Left ventricle myocardium inferior (tissue), 1 donor: ENCODE results near the gene GJB3. TPM values are rescaled to one million over a fixed set of nuclear protein-coding genes. Genes with fewer than 3 reads are reported as not detected.

ENCODE experiments used
- DNase-seq: peaks from one replicate; pipeline ENCODE4 v3.0.0-alpha.2; 2020
- H3K27ac ChIP-seq: fragments of 200-600 bp; replicated peaks from 2 replicates; pipeline ENCODE4 v1.8.0; 2021
- H3K27me3 ChIP-seq: fragments of 200-600 bp; 2 replicates; pipeline ENCODE4 v1.8.0; 2021; ENCODE audit warnings: low read depth
- H3K36me3 ChIP-seq: fragments of 200-600 bp; 2 replicates; pipeline ENCODE4 v1.8.0; 2021
- H3K4me1 ChIP-seq: fragments of 200-600 bp; 2 replicates; pipeline ENCODE4 v1.8.0; 2021
- H3K4me3 ChIP-seq: fragments of 200-600 bp; 2 replicates; pipeline ENCODE4 v1.8.0; 2021; ENCODE audit warnings: mild to moderate bottlenecking, moderate library complexity
- H3K9me3 ChIP-seq: fragments of 200-600 bp; replicated peaks from 2 replicates; pipeline ENCODE4 v1.8.0; 2021
- intact Hi-C: fragments of 100-400 bp; cut with micrococcal nuclease; formaldehyde crosslinking; loops from one replicate; pipeline ENCODE4 v1.11.0; 2022
- total RNA-seq: library from RNA; stranded (reverse); fragmentation: NEBNext Ultra II Directional; extraction: Animal tissue kit (Norgen Biotek cat#: 25700); gene quantifications from one replicate; pipeline ENCODE4 v1.2.1, GENCODE V29; 2021
- TF ChIP-seq, protein P1 (sequence below): fragments of 200-600 bp; IDR thresholded peaks from 2 replicates; pipeline ENCODE4 v1.8.0; 2021; ENCODE audit warnings: antibody characterized with exemption, mild to moderate bottlenecking, borderline replicate concordance
- donor health status: DM: no; HTN: yes; CAD: no; lungs with severe emphysema.

The GJB3 gene
- total RNA-seq, 1 donor from 2014 or later = not detected

DNA sequence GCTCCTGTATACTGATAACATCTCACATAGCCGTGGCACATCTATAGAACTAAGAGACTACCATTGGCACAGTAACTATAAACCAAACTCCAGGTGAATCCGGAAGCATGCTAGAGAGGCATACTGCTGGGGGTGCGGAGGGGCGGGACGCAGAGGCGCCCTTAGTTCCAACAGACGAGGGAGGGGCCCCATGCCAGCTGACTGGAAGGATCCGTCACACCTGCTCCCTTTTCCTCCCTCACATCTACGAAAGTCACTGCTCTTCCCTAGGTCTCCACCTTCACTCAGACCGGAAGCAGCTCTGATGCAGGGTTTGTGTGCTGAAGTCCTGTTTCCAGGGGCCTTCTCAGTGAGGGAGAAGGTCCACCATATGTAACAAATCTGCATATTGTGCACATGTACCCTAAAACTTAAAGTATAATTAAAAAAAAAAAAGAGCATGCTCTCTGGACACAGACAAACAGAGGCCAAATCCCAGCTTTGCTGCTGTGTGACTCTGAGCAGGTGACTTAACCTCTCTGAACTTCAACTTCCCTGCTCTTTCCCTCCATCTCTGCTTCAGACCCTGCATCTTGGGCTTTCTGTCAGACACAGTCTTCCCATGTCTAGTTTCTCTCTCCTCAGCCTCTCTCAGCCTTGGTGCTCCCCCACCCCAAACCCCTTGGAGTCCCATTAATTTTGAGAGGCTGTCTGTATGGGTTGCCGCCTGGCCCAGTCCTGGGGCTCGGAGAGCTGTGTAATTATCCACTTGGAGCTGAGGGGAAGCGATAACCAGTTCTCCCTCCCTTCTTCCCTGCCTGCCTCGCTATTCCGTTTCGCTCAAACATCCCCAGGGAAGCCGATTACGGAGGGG, 34.0 kb upstream of the GJB3 start:
- H3K9me3 ChIP-seq = no peaks in the 10 kb centered on the region

GRCh38 chr1:34747638-34747941, 33.4 kb upstream of the GJB3 start:
- Histone ChIP-seq H3K4me1 (no peaks in the 10 kb centered on the region), H3K4me3 (no peak overlapping the region), H3K27me3 (peaks cover 55% of the 10 kb centered on the region), H3K36me3 (no peaks in the 10 kb centered on the region), H3K27ac (no peak overlapping the region), H3K9me3 (no peaks in the 10 kb centered on the region)
- DNase-seq = no peak
- intact Hi-C loops = no loop called here
- TF ChIP-seq, protein P1, sequence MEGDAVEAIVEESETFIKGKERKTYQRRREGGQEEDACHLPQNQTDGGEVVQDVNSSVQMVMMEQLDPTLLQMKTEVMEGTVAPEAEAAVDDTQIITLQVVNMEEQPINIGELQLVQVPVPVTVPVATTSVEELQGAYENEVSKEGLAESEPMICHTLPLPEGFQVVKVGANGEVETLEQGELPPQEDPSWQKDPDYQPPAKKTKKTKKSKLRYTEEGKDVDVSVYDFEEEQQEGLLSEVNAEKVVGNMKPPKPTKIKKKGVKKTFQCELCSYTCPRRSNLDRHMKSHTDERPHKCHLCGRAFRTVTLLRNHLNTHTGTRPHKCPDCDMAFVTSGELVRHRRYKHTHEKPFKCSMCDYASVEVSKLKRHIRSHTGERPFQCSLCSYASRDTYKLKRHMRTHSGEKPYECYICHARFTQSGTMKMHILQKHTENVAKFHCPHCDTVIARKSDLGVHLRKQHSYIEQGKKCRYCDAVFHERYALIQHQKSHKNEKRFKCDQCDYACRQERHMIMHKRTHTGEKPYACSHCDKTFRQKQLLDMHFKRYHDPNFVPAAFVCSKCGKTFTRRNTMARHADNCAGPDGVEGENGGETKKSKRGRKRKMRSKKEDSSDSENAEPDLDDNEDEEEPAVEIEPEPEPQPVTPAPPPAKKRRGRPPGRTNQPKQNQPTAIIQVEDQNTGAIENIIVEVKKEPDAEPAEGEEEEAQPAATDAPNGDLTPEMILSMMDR = no peak

More for the DNA sequence above, 34.0 kb upstream of the GJB3 start:
- Histone ChIP-seq H3K27ac (no peak overlapping the region), H3K27me3 (peaks cover 56% of the 10 kb centered on the region), H3K4me1 (no peaks in the 10 kb centered on the region), H3K4me3 (no peak overlapping the region), H3K36me3 (no peaks in the 10 kb centered on the region)
- TF ChIP-seq, protein P1 = no peak
- intact Hi-C loops = no loop called here
- no peak for DNase-seq

GRCh38 chr1:34749992-34750391, 31.0 kb upstream of the GJB3 start:
- no peak for DNase-seq
- intact Hi-C loops = no loop called here
- TF ChIP-seq, protein P1 = no peak

DNA sequence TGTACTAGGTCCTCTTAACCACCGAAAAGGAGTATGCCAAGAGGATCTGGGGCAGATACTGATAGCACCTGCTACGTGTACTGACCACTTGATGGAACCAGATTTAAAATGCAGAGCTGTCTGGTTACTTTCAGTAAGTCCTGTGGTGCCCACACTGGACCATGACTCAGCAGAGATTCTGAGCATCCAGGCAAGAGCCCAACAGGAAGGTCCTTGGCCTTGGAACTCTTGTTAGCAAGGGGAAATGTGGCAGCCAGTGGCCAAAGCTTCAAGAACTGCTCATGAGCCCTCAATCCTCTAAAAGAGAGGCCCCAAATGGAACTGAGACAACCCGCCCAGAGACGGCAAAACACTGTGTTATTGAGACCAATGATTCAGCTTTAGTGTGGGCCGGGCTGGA, 30.4 kb upstream of the GJB3 start:
- H3K27ac ChIP-seq = no peak overlapping the region
- intact Hi-C loops = no loop called here

More at GRCh38 chr1:34749992-34750391, 31.0 kb upstream of the GJB3 start:
- Histone ChIP-seq H3K4me3 (no peak overlapping the region), H3K4me1 (no peaks in the 10 kb centered on the region), H3K27me3 (peaks cover 64% of the 10 kb centered on the region), H3K36me3 (no peaks in the 10 kb centered on the region), H3K9me3 (no peaks in the 10 kb centered on the region), H3K27ac (no peak overlapping the region)

GRCh38 chr1:34753163-34753562, 27.9 kb upstream of the GJB3 start:
- Histone ChIP-seq H3K4me3 (no peak overlapping the region), H3K9me3 (no peaks in the 10 kb centered on the region), H3K4me1 (no peaks in the 10 kb centered on the region), H3K27me3 (peaks cover 62% of the 10 kb centered on the region), H3K27ac (no peak overlapping the region), H3K36me3 (no peaks in the 10 kb centered on the region)
- TF ChIP-seq, protein P1 = no peak
- intact Hi-C loops = no loop called here
- DNase-seq = no peak

More for the DNA sequence above, 30.4 kb upstream of the GJB3 start:
- Histone ChIP-seq H3K4me3 (no peak overlapping the region), H3K27me3 (peaks cover 64% of the 10 kb centered on the region), H3K36me3 (no peaks in the 10 kb centered on the region), H3K9me3 (no peaks in the 10 kb centered on the region), H3K4me1 (no peaks in the 10 kb centered on the region)
- TF ChIP-seq, protein P1 = no peak
- DNase-seq = no peak
